Heart right ventricle (tissue), 16 donors: ENCODE data around the gene FBXW4. TPM values are rescaled to one million over a fixed set of nuclear protein-coding genes. Genes with fewer than 3 reads are reported as not detected.

Experiments used
- ATAC-seq, 8 donors: fragments of 200-7000 bp; cut with Tn5 transposase; one replicate each; pipeline ENCODE4 v1.9.1; 2020; ENCODE audit warnings: mild to moderate bottlenecking in 8 of 8, moderate library complexity in 8 of 8, moderate number of reproducible peaks in 1 of 8
- DNase-seq, 2 donors: peaks; one replicate each; pipeline ENCODE4 v3.0.0-alpha.2; 2020
- H3K27ac ChIP-seq, 10 donors: fragments of 200-600 bp; sonication (generic) in 2 of 10; one replicate each; pipeline versions ENCODE4 v1.5.0 to v1.8.0; 2020 to 2022; ENCODE audit warnings: mild to moderate bottlenecking in 3 of 10
- H3K27me3 ChIP-seq, 7 donors: fragments of 200-600 bp; one replicate each; pipeline ENCODE4 v1.8.0; 2021 to 2022; ENCODE audit warnings: mild to moderate bottlenecking in 2 of 7
- H3K36me3 ChIP-seq, 9 donors: fragments of 200-600 bp; sonication (generic) in 1 of 9; one replicate each; pipeline versions ENCODE4 v1.5.0 to v1.8.0; 2020 to 2022; ENCODE audit warnings: mild to moderate bottlenecking in 2 of 9
- H3K4me1 ChIP-seq, 9 donors: fragments of 200-600 bp; sonication (generic) in 1 of 9; one replicate each; pipeline versions ENCODE4 v1.5.0 to v1.8.0; 2020 to 2022; ENCODE audit warnings: mild to moderate bottlenecking in 4 of 9
- H3K4me3 ChIP-seq, 10 donors: fragments of 200-600 bp; sonication (generic) in 2 of 10; one replicate each; pipeline versions ENCODE4 v1.5.0 to v1.8.0; 2020 to 2022; ENCODE audit warnings: mild to moderate bottlenecking in 7 of 10, moderate library complexity in 2 of 10
- H3K9me3 ChIP-seq, 11 donors: fragments of 200-600 bp in 10 of 11; sonication (generic) in 2 of 11; one replicate each; pipeline versions ENCODE4 v1.5.0 to v1.8.0; 2013 to 2022; ENCODE audit warnings: mild to moderate bottlenecking in 2 of 11, control low read depth in 1 of 11, moderate library complexity in 1 of 11
- WGBS, 2 donors: extraction: QIAGEN DNeasy Blood & Tissue Kit; methylation state at CpG; one replicate each; pipeline ENCODE4 v1.1.7; 2013; ENCODE audit warnings: inconsistent platforms in 1 of 2; 5-methylcytosine and 5-hydroxymethylcytosine counted together
- intact Hi-C, 10 donors: fragments of 100-400 bp; cut with DNase I; formaldehyde crosslinking; loops; one replicate each; pipeline versions ENCODE4 v1.11.1 to v1.14.2; 2022
- polyA plus RNA-seq, 2 donors: library from polyadenylated mRNA; stranded (reverse); fragments of 200-250 nt; gene quantifications; one replicate each; pipeline ENCODE4 v1.2.3, GENCODE V29; 2013
- total RNA-seq, 10 donors: library from RNA; stranded (reverse); fragmentation: NEBNext Ultra II Directional in 3 of 10; extraction: Animal tissue kit (Norgen Biotek cat#: 25700) in 3 of 10; gene quantifications; one replicate each; pipeline versions ENCODE4 v1.2.1 to v1.2.4, GENCODE V29; 2021 to 2023
- TF ChIP-seq, protein P1 (sequence below), 9 donors: fragments of 200-600 bp; sonication (generic) in 2 of 9; IDR thresholded peaks; one replicate each; pipeline versions ENCODE4 v1.5.0 to v1.8.0; 2021 to 2022; ENCODE audit warnings: antibody characterized with exemption in 9 of 9, mild to moderate bottlenecking in 5 of 9, moderate library complexity in 1 of 9
- donor health status: Arrhythmogenic right ventricular cardiomyopathy.
- donor health status: ischemic (EF 13 %, LVEDD 7.1; RV severe dilation, severe dysfunction).
- donor health status: healthy with polysubstance abuse.
- donor health status: DM: no; HTN: yes; CAD: no.
- donor health status: DM: no; HTN: no; CAD: no.
- donor health status: ischemic (EF 25% LVEDD 6.9; RV normal size, moderate dysfunction).
- donor health status: ischemic (EF 25% LVEDD 5.7; RV mildly dilated, moderate dysfunction).
- donor health status: healthy.
- donor health status: DM: yes; HTN: yes; CAD: no.
- donor health status: Ischemic cardiomyopathy.
- donor health status: ischemic (EF 35%, LVEDD 5.7; RV mildly dilated, moderate dysfunction).
- donor health status: nonischemic (EF 11% LVEDD 7.7; RV severe dilation, severe dysfunction).
- donor health status: DM: yes; HTN: yes; CAD: no.
- donor health status: PGD.
- donor health status: ischemic (EF 29% LVEDD 5.4; RV normal size, mild dysfunction).
- donor health status: nonischemic (EF 23%, LVEDD 6.1; RV moderate dilation, normal function).

The FBXW4 gene
- total and polyA plus RNA-seq, 12 donors = 31.8 to 118 (median 92.1) TPM

DNA sequence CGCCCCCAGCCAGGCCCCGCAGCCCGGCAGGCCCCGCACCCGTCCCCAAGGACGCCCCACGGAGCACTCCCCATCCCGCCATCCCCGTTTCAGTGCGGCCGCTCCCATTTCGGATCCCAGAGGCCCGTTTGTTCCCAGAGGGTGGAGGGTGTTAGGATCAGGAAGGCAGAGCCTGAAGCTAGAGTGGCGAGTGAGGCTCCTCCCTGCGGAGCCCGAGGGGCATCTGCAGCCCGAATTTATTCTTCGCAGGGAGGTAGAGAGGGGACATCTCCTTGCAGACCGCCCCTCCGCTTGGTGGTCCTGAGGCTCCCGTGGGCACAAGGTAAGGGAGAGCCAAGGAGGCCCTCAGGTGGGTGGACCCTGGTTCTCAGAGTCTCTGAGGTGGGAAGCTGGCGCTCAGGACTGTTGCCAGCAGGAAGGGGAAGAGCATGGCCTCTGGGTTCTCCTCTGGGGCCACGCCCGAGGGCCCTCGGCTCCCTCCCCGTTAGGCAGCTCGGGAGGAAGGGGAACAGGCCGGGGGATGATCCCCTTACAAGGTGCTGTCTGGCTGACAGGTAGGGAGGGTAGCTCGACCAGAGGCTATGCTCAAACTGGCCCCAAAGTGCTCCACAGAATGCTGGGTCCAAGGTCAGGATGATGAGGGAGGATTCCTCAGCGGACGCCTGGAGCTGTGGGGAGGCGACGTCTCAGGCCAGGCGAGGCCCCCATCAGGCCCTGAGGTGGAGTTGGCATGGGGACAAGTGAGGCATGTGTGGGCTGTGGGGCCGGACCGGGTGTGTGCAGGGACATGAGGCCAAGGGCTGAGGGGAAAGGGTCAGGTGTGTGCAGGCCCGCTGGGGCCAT is 124.3 kb downstream of the FBXW4 start:
- Histone ChIP-seq H3K27ac (peak overlapping the region in 1 of 10 donors; percentile 51), H3K4me1 (peaks cover 8 to 30% (median 21%) of the 10 kb centered on the region in 9 donors), H3K36me3 (no peaks in the 10 kb centered on the region), H3K9me3 (peaks cover 0 to 14% (median 11%) of the 10 kb centered on the region in 11 donors), H3K4me3 (peak overlapping the region; percentile 41 to 79 (median 56)), H3K27me3 (peaks cover 7 to 45% (median 39%) of the 10 kb centered on the region in 7 donors)
- ATAC-seq (peak; percentile 3 to 30 (median 19)), DNase-seq (no peak)
- intact Hi-C loops = loop anchor here in 7 of 10 donors (1.0 to 10.0 kb wide), 7 partner anchors 38 to 408 kb away; no protein-coding TSS in a partner anchor
- TF ChIP-seq, protein P1, sequence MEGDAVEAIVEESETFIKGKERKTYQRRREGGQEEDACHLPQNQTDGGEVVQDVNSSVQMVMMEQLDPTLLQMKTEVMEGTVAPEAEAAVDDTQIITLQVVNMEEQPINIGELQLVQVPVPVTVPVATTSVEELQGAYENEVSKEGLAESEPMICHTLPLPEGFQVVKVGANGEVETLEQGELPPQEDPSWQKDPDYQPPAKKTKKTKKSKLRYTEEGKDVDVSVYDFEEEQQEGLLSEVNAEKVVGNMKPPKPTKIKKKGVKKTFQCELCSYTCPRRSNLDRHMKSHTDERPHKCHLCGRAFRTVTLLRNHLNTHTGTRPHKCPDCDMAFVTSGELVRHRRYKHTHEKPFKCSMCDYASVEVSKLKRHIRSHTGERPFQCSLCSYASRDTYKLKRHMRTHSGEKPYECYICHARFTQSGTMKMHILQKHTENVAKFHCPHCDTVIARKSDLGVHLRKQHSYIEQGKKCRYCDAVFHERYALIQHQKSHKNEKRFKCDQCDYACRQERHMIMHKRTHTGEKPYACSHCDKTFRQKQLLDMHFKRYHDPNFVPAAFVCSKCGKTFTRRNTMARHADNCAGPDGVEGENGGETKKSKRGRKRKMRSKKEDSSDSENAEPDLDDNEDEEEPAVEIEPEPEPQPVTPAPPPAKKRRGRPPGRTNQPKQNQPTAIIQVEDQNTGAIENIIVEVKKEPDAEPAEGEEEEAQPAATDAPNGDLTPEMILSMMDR (IDR thresholded peaks at IDR 0.05) = peak in 5 of 9 donors; percentile 1 to 21 (median 5)
- WGBS, 2 donors = 8% methylated on average over 37 of the region's 37 CpGs

DNA sequence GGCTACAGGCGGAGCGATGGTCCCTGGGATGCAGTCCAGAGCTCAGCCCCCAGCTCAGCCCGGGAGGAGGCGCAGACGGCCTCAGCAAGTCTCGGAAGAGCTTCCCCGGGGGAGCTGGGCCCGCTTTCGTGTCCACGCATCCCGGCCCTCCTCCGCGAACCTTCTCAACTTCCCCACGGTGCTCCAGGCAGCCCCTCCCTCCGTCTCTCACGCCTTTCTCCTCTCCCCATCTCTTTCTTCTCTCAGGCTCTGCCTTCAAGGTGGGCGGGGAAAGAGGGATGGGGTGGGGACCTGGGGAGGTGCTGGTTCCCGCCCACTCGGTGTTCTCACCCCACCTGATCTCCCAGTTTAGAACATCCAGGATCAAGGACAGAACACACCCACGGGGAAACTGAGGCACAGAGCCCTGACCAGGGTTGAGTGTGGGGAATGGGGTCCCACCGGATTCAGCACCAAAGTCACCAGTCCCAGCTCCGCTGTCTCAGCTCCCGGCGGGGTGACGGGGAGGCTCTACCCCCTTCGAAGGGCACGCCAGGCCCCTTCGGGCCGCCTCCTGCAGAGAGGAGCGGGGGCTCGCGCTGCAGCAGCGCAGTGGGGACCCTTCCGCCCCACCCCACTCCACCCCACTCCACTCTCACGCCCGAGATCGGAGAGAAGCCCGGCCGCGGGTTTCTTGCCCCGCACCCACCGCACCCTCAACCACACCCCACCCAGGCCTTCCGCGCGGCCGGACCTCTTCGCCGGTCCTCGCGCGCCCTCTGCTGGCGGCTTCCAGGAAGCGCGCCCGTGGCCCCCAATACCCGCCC is 125.1 kb downstream of the FBXW4 start:
- DNase-seq = peak; percentile 61 to 85
- peak; percentile 72 to 93 (median 90) for ATAC-seq
- Histone ChIP-seq H3K4me1 (peaks cover 8 to 30% (median 21%) of the 10 kb centered on the region in 9 donors), H3K27ac (peak overlapping the region in 1 of 10 donors; percentile 51), H3K27me3 (peaks cover 7 to 53% (median 47%) of the 10 kb centered on the region in 7 donors), H3K9me3 (peaks cover 0 to 14% (median 11%) of the 10 kb centered on the region in 11 donors), H3K36me3 (no peaks in the 10 kb centered on the region), H3K4me3 (peak overlapping the region; percentile 41 to 79 (median 56))
- intact Hi-C loops = loop anchor here (1.0 to 10.0 kb wide), 13 partner anchors 38 to 408 kb away; no protein-coding TSS in a partner anchor
- 2 to 3% methylated on average over 56 of the region's 56 CpGs for WGBS, 2 donors
- TF ChIP-seq, protein P1 (IDR thresholded peaks at IDR 0.05) = peak; percentile 90 to 97 (median 94)

DNA sequence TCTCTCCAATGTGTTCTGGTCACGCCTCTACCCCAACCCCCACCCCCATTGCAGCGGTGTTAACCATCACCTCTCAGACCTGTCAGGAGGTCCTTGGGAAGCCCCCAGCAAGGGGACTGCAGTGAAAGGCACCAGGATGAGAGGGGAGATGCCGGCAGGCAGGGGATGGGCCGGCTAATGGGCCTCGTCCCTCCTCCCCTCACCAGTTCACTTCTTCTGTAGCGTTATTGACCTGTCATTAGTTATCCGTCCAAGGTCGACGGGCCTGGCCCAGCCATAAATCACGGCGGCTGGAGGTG is 125.7 kb downstream of the FBXW4 start:
- H3K4me1 ChIP-seq = peaks cover 8 to 30% (median 21%) of the 10 kb centered on the region in 9 donors
- TF ChIP-seq, protein P1 (IDR thresholded peaks at IDR 0.05) = no peak
- peaks cover 7 to 59% (median 50%) of the 10 kb centered on the region in 7 donors for H3K27me3 ChIP-seq
- peak overlapping the region in 2 of 10 donors; percentile 56 to 58 for H3K4me3 ChIP-seq
- H3K9me3 ChIP-seq = peaks cover 0 to 14% (median 11%) of the 10 kb centered on the region in 11 donors
- DNase-seq (no peak), ATAC-seq (no peak)
- intact Hi-C loops = loop anchor here in 8 of 10 donors (2.0 to 10.0 kb wide), 8 partner anchors 264 to 356 kb away; no protein-coding TSS in a partner anchor
- H3K27ac ChIP-seq = no peak overlapping the region
- no peaks in the 10 kb centered on the region for H3K36me3 ChIP-seq
- 8 to 11% methylated on average over 11 of the region's 11 CpGs for WGBS, 2 donors
